Measurements from ENCODE around the gene STPG3. TPM values are rescaled to one million over a fixed set of nuclear protein-coding genes. Genes with fewer than 3 reads are reported as not detected.

STPG3 gene
- total and polyA plus RNA-seq, 10 donors, result not detected

DNA sequence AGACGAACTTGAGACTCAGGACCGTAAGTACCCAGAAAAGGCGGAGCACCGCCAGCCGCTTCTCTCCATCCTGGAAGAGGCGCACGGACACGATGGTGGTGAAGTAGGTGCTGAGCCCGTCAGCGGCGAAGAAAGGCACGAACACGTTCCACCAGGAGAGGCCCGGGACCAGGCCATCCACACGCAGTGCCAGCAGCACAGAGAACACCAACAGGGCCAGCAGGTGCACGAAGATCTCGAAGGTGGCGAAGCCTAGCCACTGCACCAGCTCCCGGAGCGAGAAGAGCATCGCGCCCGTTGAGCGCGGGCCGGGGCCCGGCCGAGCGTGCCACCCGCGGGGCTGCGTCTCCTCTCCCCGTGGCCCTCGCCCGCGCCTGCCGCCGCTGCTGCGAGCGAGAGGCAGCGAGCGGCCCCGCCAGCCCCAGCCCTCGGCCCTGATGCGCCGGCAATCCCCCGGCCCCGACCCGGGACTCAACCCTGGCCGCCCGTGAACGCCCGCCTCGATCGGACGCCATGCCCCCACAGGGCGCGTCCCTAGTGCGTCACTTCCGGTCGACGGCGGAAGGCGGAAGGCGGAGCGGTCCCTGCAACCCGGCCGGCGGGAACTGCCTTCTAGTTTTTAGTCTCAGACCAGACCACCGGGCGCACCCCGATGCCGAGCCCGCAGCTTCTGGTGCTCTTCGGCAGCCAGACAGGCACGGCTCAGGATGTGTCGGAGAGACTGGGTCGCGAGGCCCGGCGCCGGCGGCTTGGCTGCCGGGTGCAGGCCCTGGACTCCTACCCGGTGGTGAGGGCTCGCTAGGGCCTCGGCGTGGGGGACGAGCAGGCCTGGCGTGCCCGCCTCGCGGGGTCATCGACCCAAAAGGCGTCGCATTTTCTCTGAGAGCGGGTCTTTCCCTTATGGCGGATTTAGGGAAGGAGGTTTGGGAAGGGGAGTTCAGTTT lies 45.7 kb upstream of the STPG3 start, which contains the start of the genes NDOR1 and TMEM203:
Gene NDOR1 (plus strand): TSS at position 575 of the 944 bp plus-strand sequence. CDS start 78 bp downstream, at position 653.
Gene TMEM203 (minus strand): TSS at position 523 of the 944 bp plus-strand sequence. CDS start 234 bp downstream, at position 289.
- Histone ChIP-seq H3K27ac (peak within 1 kb of the TSS; percentile 77 to 94 (median 88)), H3K4me3 (peak within 1 kb of the TSS; percentile 79 to 99 (median 97)), H3K36me3 (peaks cover 0 to 33% (median 7%) of the 10 kb centered on the region in 6 donors), H3K9me3 (no peaks in the 10 kb centered on the region), H3K27me3 (replicated peaks in 1 of 7) (no peaks in the 10 kb centered on the region), H3K4me1 (peaks cover 36 to 69% (median 62%) of the 10 kb centered on the region in 6 donors)
- peak; percentile 98 for DNase-seq
- TF ChIP-seq POLR2A (IDR thresholded peaks at IDR 0.05) (peak in 1 of 3 donors; percentile 53), POLR2AphosphoS5 (IDR thresholded peaks at IDR 0.05) (peak; percentile 98)
- TF ChIP-seq, protein P1, sequence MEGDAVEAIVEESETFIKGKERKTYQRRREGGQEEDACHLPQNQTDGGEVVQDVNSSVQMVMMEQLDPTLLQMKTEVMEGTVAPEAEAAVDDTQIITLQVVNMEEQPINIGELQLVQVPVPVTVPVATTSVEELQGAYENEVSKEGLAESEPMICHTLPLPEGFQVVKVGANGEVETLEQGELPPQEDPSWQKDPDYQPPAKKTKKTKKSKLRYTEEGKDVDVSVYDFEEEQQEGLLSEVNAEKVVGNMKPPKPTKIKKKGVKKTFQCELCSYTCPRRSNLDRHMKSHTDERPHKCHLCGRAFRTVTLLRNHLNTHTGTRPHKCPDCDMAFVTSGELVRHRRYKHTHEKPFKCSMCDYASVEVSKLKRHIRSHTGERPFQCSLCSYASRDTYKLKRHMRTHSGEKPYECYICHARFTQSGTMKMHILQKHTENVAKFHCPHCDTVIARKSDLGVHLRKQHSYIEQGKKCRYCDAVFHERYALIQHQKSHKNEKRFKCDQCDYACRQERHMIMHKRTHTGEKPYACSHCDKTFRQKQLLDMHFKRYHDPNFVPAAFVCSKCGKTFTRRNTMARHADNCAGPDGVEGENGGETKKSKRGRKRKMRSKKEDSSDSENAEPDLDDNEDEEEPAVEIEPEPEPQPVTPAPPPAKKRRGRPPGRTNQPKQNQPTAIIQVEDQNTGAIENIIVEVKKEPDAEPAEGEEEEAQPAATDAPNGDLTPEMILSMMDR (IDR thresholded peaks at IDR 0.05 in 8 of 11, conservative IDR thresholded peaks at IDR 0.05 in 3 of 11), result no peak
- intact Hi-C loops (cut with DNase I; ENCODE audit: low total_unique reads), result loop anchor here (2.0 kb wide), 1 partner anchor 17 kb away; the partner anchor contains the start of gene RNF208
- 0 to 1% (median 1%) methylated on average over 56 to 98 of the region's 98 CpGs for WGBS, 5 donors

DNA sequence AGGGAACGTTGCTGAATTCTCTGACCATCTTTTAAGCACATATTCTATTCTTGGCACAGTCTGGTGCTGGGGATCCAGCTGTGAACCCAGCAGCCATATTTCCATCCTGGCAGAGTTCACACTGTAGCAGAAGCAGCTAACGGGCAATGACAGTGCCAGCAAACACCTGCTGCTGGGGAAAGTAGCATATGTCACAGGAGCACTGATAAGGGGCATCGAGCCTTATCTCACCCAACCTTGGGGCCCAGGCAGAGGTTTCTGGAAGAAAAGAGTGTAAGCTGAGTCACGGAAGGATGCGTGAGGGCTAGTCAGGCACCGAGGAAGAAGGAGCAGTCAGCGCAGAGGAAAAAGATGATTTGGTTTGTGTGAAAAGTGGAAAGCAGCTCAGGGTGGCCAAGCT lies 44.5 kb upstream of the STPG3 start:
- peaks cover 0 to 44% (median 9%) of the 10 kb centered on the region in 6 donors for H3K36me3 ChIP-seq
- 77 to 89% (median 82%) methylated on average over 7 of the region's 7 CpGs for WGBS, 5 donors
- intact Hi-C loops (cut with DNase I; ENCODE audit: low total_unique reads), result no loop called here
- no peaks in the 10 kb centered on the region for H3K9me3 ChIP-seq
- no peak overlapping the region for H3K27ac ChIP-seq
- DNase-seq, result no peak
- H3K27me3 ChIP-seq (replicated peaks in 1 of 7), result no peaks in the 10 kb centered on the region
- TF ChIP-seq POLR2A (IDR thresholded peaks at IDR 0.05) (no peak), POLR2AphosphoS5 (IDR thresholded peaks at IDR 0.05) (no peak)
- TF ChIP-seq, protein P1 (IDR thresholded peaks at IDR 0.05 in 8 of 11, conservative IDR thresholded peaks at IDR 0.05 in 3 of 11), result no peak
- H3K4me3 ChIP-seq, result peak overlapping the region in 6 of 8 donors; percentile 91 to 99 (median 97)
- peaks cover 30 to 62% (median 56%) of the 10 kb centered on the region in 6 donors for H3K4me1 ChIP-seq

GRCh38 chr9:137211532-137211931 lies 39.6 kb upstream of the STPG3 start:
- intact Hi-C loops (cut with DNase I; ENCODE audit: low total_unique reads), result no loop called here
- Histone ChIP-seq H3K27me3 (replicated peaks in 1 of 7) (no peaks in the 10 kb centered on the region), H3K36me3 (peaks cover 0 to 87% (median 22%) of the 10 kb centered on the region in 6 donors), H3K4me3 (no peak overlapping the region), H3K27ac (no peak overlapping the region), H3K9me3 (no peaks in the 10 kb centered on the region), H3K4me1 (peaks cover 4 to 19% (median 11%) of the 10 kb centered on the region in 6 donors)
- WGBS, 5 donors, result 77 to 83% (median 80%) methylated on average over 13 of the region's 13 CpGs
- DNase-seq, result no peak
- TF ChIP-seq, protein P1 (IDR thresholded peaks at IDR 0.05 in 8 of 11, conservative IDR thresholded peaks at IDR 0.05 in 3 of 11), result no peak
- TF ChIP-seq POLR2AphosphoS5 (IDR thresholded peaks at IDR 0.05), result peak in 1 of 3 donors; percentile 14

GRCh38 chr9:137212520-137212919 lies 38.6 kb upstream of the STPG3 start:
- intact Hi-C loops (cut with DNase I; ENCODE audit: low total_unique reads), result no loop called here
- Histone ChIP-seq H3K27me3 (replicated peaks in 1 of 7) (no peaks in the 10 kb centered on the region), H3K4me3 (no peak overlapping the region), H3K27ac (no peak overlapping the region), H3K4me1 (peaks cover 0 to 19% (median 9%) of the 10 kb centered on the region in 6 donors), H3K36me3 (peaks cover 0 to 90% (median 23%) of the 10 kb centered on the region in 6 donors), H3K9me3 (no peaks in the 10 kb centered on the region)
- 83 to 93% (median 88%) methylated on average over 11 to 21 of the region's 21 CpGs for WGBS, 5 donors
- TF ChIP-seq POLR2AphosphoS5 (IDR thresholded peaks at IDR 0.05) (peak in 1 of 3 donors; percentile 26), POLR2A (IDR thresholded peaks at IDR 0.05) (no peak)
- TF ChIP-seq, protein P1 (IDR thresholded peaks at IDR 0.05 in 8 of 11, conservative IDR thresholded peaks at IDR 0.05 in 3 of 11), result no peak
- DNase-seq, result no peak

Data from spleen (tissue), 11 donors.